Uterus (tissue), 4 donors: ENCODE data around the gene WAC. TPM values are rescaled to one million over a fixed set of nuclear protein-coding genes. Genes with fewer than 3 reads are reported as not detected.

Experiments
- DNase-seq, 2 donors: peaks; one replicate each; pipeline ENCODE4 v3.0.0-alpha.2; 2019 to 2020
- H3K27ac ChIP-seq, 2 donors: fragments of 200-600 bp; sonication (generic); 1 replicate in 1 of 2; 2 replicates in 1 of 2; pipeline ENCODE4 v1.5.1; 2016 to 2018
- H3K27me3 ChIP-seq, 2 donors: fragments of 200-600 bp; sonication (generic); one replicate each; pipeline ENCODE4 v1.5.1; 2018 to 2019; ENCODE audit warnings: control low read depth in 1 of 2
- H3K36me3 ChIP-seq, 2 donors: fragments of 200-600 bp; sonication (generic); one replicate each; pipeline ENCODE4 v1.5.1; 2019; ENCODE audit warnings: control low read depth in 1 of 2
- H3K4me1 ChIP-seq, 2 donors: fragments of 200-600 bp; sonication (generic); one replicate each; pipeline ENCODE4 v1.5.1; 2018 to 2019; ENCODE audit warnings: control low read depth in 1 of 2
- H3K4me3 ChIP-seq, 2 donors: fragments of 200-600 bp; sonication (generic); 1 replicate in 1 of 2; 2 replicates in 1 of 2; pipeline ENCODE4 v1.5.1; 2018 to 2019; ENCODE audit warnings: mild to moderate bottlenecking in 1 of 2
- H3K9me3 ChIP-seq, 2 donors: fragments of 200-600 bp; sonication (generic); one replicate each; pipeline ENCODE4 v1.5.1; 2019; ENCODE audit warnings: control low read depth in 1 of 2
- CTCF ChIP-seq, 4 experiments: fragments of 200-600 bp in 2 of 4; fragments of 450-650 bp in 2 of 4; sonication (generic) in 2 of 4; IDR thresholded peaks; one replicate each; pipeline ENCODE4 v1.5.1; 2016 to 2019; ENCODE audit warnings: antibody characterized with exemption in 4 of 4, mild to moderate bottlenecking in 2 of 4, moderate library complexity in 1 of 4
- POLR2A ChIP-seq, 2 donors: fragments of 450-650 bp; IDR thresholded peaks; one replicate each; pipeline ENCODE4 v1.6.1; 2016; ENCODE audit warnings: antibody characterized with exemption in 2 of 2, mild to moderate bottlenecking in 1 of 2, moderate library complexity in 1 of 2
- intact Hi-C: fragments of 100-400 bp; cut with DNase I; formaldehyde crosslinking; loops from one replicate; pipeline ENCODE4 v1.15.1; 2023; ENCODE audit warnings: low total_unique reads
- total RNA-seq, 4 donors: library from RNA; depleted of rRNA in 3 of 4; stranded (reverse); fragments of >200 nt in 3 of 4; gene quantifications; one replicate each; pipeline versions ENCODE4 v1.1.0 to v1.2.4, GENCODE V29; 2014 to 2023
- donor health status: DM: yes; HTN: yes; CAD: no.

The WAC gene
- total RNA-seq, 4 donors from 2014 or later = 54.4 to 175 (median 90.4) TPM

GRCh38 chr10:28585076-28585475 lies 52.2 kb downstream of the WAC start:
- Histone ChIP-seq H3K27ac (no peak overlapping the region), H3K4me1 (peaks cover 0 to 8% of the 10 kb centered on the region in 2 donors), H3K4me3 (no peak overlapping the region), H3K27me3 (no peaks in the 10 kb centered on the region), H3K36me3 (no peaks in the 10 kb centered on the region), H3K9me3 (no peaks in the 10 kb centered on the region)
- intact Hi-C loops = no loop called here
- no peak for TF ChIP-seq CTCF (IDR thresholded peaks at IDR 0.05)
- no peak for TF ChIP-seq POLR2A (IDR thresholded peaks at IDR 0.05)
- DNase-seq = no peak

DNA sequence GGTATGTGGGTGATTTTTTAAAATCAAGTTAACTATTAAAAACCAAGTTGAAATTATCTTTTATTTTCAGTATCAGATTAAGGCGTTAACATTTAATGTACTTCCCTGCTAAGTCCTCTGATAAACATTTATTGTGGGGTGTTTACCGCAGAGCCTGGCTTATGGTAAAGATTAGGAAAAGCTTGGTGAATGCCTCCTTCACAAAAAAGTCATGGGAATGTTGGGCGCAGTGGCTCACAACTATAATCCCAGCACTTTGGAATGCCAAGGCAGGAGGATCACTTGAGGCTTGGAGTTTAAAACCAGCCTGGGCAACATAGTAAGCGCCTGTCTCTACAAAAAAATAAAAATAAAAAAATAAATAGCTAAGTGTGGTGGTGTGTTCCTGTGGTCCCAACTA lies 53.3 kb downstream of the WAC start:
- intact Hi-C loops = no loop called here
- Histone ChIP-seq H3K27me3 (no peaks in the 10 kb centered on the region), H3K9me3 (no peaks in the 10 kb centered on the region), H3K27ac (no peak overlapping the region), H3K4me1 (peaks cover 0 to 8% of the 10 kb centered on the region in 2 donors), H3K4me3 (no peak overlapping the region), H3K36me3 (no peaks in the 10 kb centered on the region)
- DNase-seq = no peak
- no peak for TF ChIP-seq CTCF (IDR thresholded peaks at IDR 0.05)
- no peak for TF ChIP-seq POLR2A (IDR thresholded peaks at IDR 0.05)

GRCh38 chr10:28587270-28587969 lies 54.5 kb downstream of the WAC start:
- intact Hi-C loops = no loop called here
- Histone ChIP-seq H3K4me3 (no peak overlapping the region), H3K4me1 (peaks cover 0 to 8% of the 10 kb centered on the region in 2 donors), H3K36me3 (no peaks in the 10 kb centered on the region), H3K9me3 (no peaks in the 10 kb centered on the region), H3K27me3 (no peaks in the 10 kb centered on the region), H3K27ac (peak overlapping the region in 1 of 2 donors; percentile 63)
- no peak for DNase-seq
- TF ChIP-seq POLR2A (IDR thresholded peaks at IDR 0.05) (no peak), CTCF (IDR thresholded peaks at IDR 0.05) (no peak)

DNA sequence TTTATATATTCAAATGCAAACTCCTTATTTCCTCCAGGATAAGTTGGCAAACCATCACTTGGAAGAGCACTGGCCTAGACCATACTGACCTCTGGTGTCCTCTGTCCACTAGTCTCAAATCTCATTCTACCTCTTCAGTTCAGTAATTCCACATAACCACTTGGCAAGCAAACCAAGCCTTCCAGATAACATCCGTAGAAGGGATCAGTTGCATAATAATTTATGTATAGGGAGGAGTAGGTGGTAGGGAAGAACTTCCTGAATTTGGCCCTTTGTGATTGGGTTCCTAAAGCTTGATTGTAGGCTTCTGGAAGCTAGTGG lies 55.0 kb downstream of the WAC start:
- no peak for TF ChIP-seq POLR2A (IDR thresholded peaks at IDR 0.05)
- TF ChIP-seq CTCF (IDR thresholded peaks at IDR 0.05) = peak in 1 of 4 experiments; percentile 20
- H3K27ac ChIP-seq = peak overlapping the region in 1 of 2 donors; percentile 63
- no peak for DNase-seq
- H3K9me3 ChIP-seq = no peaks in the 10 kb centered on the region
- H3K36me3 ChIP-seq = no peaks in the 10 kb centered on the region
- no peaks in the 10 kb centered on the region for H3K27me3 ChIP-seq
- peaks cover 0 to 8% of the 10 kb centered on the region in 2 donors for H3K4me1 ChIP-seq
- no peak overlapping the region for H3K4me3 ChIP-seq
- intact Hi-C loops = no loop called here

GRCh38 chr10:28592953-28593352 lies 60.0 kb downstream of the WAC start:
- no peaks in the 10 kb centered on the region for H3K4me1 ChIP-seq

More at GRCh38 chr10:28592953-28593352, 60.0 kb downstream of the WAC start:
- Histone ChIP-seq H3K4me3 (no peak overlapping the region), H3K36me3 (no peaks in the 10 kb centered on the region), H3K9me3 (no peaks in the 10 kb centered on the region), H3K27me3 (no peaks in the 10 kb centered on the region), H3K27ac (no peak overlapping the region)
- TF ChIP-seq POLR2A (IDR thresholded peaks at IDR 0.05) (no peak), CTCF (IDR thresholded peaks at IDR 0.05) (no peak)
- intact Hi-C loops = no loop called here
- DNase-seq = no peak
